Amniotic stem cell (primary cell): Measurements from ENCODE around the gene MED7.
"Not testable (repeated sequence)": the region's sequence is repeated elsewhere in the genome, so short reads cannot be mapped to it uniquely, and the experiment has no call there.

Experiments used
- DNase-seq: peaks from one replicate; lab custom pipeline; 2025; lab: John Stamatoyannopoulos, UW

The MED7 gene

DNA sequence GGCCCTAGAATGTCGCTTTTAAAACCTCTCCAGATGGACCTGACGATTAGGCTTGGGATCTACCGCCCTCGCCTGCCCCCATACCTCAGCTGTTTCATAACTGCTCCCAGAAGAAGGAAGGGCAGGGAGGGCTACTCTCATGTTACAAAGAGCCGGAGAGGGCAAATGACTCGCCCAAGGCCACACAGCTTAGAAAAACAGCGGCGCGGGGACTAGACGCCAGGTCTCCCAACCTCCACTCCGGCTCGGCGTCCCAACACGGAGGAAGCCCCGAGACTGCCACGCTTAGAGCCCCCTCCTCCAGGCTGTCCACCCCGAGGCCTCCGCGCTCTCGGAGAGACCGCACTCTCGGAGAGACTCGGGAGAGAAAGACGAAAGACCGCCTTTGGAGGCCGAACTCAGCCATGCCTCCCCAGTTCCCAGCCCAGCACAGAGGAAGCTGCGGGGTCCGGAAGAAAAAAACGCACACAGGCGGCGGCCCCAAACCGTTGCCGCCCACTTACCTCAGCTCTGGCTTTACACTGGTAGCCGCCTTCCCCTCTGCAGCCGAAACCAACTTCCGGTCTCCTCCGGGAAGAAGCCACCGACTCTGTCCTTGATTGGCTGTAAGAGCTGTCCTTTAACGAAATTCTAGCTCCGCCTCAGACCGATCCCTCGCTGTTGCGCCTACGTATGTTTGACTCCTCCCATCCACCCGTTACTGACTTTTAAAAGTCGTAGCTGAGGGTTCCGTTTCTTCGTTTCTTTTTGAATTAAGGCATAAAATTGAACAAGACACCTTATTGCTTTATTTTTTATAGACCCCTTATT is at the start of gene MED7:
Gene MED7 (minus strand): TSS at position 549 of the 810 bp plus-strand sequence. CDS start 3,434 bp downstream, outside the sequence.
- DNase-seq: peak; percentile 99

DNA sequence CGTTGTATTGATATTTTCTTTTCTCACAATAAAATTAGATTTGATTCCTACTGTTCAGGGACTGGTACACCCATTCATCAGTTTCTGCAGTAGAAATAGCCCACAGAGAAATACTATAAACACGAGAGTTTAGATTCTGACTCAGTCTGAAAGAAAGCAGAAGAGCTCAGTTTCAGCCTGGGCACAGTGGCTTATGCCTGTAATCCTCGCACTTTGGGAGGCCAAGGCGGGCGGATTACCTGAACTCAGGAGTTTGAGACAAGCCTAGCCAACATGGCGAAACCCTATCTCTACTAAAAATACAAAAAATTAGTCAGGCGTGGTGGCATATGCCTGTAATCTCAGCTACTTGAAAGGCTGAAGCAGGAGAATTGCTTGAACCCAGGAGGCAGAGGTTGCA is 46.6 kb upstream of the MED7 start:
- DNase-seq: no peak

GRCh38 chr5:157188270-157188669 is 45.6 kb upstream of the MED7 start:
- DNase-seq: no peak

GRCh38 chr5:157187046-157187754 is 44.5 kb upstream of the MED7 start:
- no peak for DNase-seq

GRCh38 chr5:157186309-157187045 is 43.8 kb upstream of the MED7 start:
- DNase-seq: no peak

- not testable (repeated sequence) for DNase-seq
Measured at GRCh38 chr5:157185122-157185521, 42.5 kb upstream of the MED7 start.

GRCh38 chr5:157184117-157184670 is 41.5 kb upstream of the MED7 start:
- no peak for DNase-seq

DNA sequence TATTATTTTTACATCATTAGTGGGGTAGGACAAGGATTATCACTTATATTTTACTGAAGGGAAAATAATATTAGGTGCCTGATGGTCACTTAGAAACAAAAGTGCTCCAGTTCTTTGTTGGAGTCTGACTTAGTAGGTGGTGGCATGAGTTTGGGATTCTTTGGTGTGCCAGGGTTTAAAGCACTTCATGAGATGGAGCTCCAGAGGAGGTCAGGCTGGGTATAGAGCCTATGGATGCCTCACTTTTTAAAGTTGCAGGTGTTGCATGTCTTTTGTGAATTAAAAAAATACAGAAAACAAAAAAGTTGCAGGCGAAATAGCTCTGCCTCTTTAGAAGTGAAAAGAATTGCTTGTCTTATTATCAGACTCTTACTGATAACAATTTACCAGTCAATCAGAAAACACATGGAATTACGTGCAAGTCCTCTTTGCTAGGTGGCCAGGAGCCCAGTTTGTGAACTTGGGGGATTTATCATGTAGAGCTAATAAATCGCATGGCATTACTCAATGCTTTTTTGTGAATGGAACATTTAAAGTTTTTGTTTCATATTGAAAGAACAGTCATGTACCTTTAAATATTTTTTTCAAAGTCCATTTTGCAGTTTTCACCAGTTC is 39.6 kb upstream of the MED7 start:
- no peak for DNase-seq

DNA sequence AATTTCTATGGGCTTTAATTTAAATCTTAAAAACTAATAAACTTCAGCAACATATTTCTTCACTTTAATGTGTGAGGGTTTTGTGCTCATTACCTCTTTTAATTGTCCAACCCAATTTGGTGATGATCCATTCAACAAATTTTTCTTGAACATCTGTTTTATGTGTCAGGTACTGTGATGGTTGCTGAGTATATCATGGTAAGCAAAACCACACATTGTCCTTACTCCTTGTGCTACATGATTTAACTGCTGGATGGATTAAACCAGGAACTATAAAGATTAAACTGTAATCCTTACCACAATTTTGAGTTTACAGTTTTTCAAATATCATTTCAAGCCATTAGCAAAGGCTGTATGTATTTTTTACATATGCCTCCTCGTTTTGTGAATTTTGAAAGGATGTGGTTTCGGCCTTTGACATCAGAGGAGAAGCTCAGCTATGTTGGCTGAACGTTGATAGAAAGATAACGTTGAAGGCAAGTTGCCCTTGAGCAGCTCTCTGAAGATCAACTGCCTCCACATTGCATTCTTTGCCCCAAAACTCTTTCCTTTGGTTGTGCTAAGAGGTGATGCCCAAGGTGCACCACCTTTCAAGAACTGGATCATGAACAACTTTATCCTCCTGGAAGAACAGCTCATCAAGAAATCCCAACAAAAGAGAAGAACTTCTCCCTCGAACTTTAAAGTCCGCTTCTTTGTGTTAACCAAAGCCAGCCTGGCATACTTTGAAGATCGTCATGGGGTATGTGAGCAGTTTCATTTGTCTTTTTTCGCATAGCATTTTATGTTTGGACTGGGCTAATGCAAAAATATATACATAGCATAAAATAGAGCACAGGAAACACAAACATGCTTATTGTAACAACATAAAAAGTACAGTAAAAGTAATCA is 38.0 kb upstream of the MED7 start, which contains the start of gene ITK:
Gene ITK (plus strand): TSS at position 467 of the 891 bp plus-strand sequence. CDS start 138 bp downstream, at position 605.
- no peak for DNase-seq

- DNase-seq: no peak
Measured at GRCh38 chr5:157178966-157179365, 36.3 kb upstream of the MED7 start.

DNA sequence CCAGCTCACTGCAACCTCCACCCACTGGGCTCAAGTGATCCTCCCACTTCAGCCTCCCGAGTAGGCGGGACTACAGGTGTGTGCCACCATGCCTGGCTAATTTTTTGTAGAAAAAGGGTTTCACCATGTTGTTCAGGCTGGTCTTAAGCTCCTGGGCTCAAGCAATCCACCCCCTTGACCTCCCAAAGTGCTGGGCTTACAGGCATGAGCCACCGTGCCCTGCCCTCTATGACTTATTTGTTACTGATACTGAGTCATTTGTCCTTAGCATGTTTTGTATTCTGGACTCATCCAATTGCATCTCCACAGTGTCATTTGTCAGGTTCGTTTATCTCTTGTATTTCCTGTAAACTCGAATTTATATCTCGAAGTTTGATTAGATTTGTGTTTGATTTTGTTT is 35.3 kb upstream of the MED7 start:
- DNase-seq: no peak

DNA sequence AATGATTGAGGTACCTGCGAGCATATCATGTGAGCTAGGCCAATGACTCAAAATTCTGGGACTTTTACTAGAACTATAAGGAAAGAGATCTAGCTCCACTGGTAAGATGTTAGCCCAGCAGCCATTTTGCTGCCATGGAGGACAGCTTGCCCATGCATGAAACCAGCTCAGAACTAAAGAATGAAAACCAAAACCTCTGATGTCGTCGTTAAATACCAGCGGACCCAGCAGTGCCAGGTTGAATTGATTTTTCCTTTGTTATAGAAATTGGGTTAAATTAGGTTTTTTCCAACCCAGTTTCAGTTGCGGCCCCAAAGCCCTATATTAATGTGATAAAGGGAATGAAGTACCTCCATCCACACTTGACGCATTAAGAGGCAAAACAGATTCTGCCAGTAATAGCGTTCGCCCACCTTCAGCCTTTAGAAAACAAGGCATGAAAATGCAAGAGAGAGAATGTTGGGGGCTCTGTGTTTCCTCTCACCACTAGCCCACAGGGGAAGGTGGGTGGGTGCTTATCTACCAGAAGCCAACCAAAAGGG is 32.5 kb upstream of the MED7 start:
- DNase-seq: no peak

DNA sequence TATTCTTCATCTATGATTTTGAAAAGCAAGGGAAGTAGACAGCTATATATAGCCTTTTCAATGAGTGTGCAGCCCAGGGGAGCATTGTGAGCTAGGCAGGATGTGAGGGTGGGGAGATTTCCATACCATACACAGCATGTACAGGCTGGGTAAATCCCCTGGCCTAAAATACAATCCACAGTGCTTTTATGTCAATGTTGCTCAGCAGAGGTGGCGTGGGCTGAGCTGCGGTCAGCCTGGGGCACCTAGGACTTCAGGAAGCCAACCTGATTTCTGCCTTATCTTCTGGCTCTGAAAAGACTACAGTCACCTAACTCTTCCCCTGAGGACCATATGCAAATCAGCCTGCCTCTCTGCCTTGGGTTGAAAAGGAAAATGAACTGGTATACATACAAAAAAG is 29.7 kb upstream of the MED7 start:
- no peak for DNase-seq

- DNase-seq: no peak
Measured at GRCh38 chr5:157168286-157168685, 25.6 kb upstream of the MED7 start.

- peak; percentile 16 for DNase-seq
Measured at GRCh38 chr5:157167214-157167621, 24.6 kb upstream of the MED7 start.

- DNase-seq: no peak
Measured at GRCh38 chr5:157166214-157167213, 23.8 kb upstream of the MED7 start, which contains the start of gene GARIN3. Gene GARIN3, minus strand, starts transcription at chr5:157166264. Its CDS starts 96 bp downstream, at chr5:157166168.

- no peak for DNase-seq
Measured at GRCh38 chr5:157165668-157166067, 23.0 kb upstream of the MED7 start.

GRCh38 chr5:157165261-157165660 is 22.6 kb upstream of the MED7 start:
- no peak for DNase-seq

GRCh38 chr5:157164521-157164920 is 21.9 kb upstream of the MED7 start:
- no peak for DNase-seq
